Epidermal melanocyte (primary cell): ENCODE results near the gene SCYGR6.
"Not testable (repeated sequence)": the region's sequence is repeated elsewhere in the genome, so short reads cannot be mapped to it uniquely, and the experiment has no call there.

ENCODE experiments used
- DNase-seq: peaks from one replicate; pipeline ENCODE4 v3.0.0; 2011; ENCODE audit warnings: low spot score; ENCODE audit not compliant: insufficient read length

Gene SCYGR6, protein sequence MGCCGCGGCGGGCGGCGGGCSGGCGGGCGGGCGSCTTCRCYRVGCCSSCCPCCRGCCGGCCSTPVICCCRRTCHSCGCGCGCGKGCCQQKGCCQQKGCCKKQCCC

DNA sequence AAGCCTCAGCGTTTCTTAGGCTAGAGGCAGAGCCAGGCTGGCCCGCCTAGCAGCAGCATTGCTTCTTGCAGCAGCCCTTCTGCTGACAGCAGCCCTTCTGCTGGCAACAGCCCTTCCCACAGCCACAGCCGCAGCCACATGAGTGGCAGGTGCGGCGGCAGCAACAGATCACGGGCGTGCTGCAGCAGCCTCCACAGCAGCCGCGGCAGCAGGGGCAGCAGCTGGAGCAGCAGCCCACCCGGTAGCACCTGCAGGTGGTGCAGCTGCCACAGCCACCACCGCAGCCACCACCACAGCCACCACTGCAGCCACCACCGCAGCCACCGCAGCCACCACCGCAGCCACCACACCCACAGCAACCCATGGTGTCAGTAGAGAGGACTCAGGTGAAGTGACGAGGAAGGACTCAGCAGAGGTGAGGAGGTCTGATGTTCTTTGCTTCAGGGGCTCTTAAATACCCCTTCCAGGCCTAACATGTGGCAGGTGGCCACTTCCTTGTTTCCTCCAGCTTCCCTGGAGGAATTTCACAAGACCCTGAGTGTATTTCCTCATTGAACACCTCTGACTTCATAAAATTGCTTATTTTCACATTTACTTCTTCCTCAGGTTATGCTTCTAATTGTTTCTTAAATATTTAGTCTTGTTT, at the start of gene SCYGR6:
SCYGR6 (minus strand) TSS at position 364 of the 646 bp plus-strand sequence; CDS start at position 364, 0 bp downstream.
- DNase-seq: no peak

DNA sequence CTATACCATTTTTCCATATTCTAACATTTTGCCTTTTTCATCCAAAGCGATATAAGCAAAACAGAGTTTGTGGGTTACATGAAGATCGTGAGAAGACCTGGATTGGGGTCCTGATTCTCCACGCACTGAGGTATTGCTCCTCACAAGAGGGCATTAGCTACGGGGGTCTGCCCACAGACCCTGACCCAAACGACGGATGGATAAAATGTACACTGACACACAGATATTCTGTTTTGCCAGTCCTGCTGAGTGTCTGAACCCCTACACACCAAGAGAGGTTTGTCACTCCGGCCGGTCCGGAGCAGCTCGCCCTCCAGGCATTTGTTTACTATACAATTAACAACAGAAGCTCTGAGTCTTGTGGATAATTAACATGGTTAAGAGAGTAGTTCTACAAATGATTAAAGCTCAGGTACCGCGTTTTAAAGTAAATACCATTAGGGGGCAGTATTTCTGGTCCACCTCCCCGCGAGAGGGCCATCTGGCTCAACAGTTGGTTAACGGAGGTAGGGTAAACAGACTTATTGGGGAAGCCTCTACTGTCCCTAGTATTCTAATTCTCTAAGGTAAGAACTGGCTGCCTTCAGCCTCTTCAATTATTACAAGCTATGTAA, 49.6 kb upstream of the SCYGR6 start:
- DNase-seq: no peak

DNA sequence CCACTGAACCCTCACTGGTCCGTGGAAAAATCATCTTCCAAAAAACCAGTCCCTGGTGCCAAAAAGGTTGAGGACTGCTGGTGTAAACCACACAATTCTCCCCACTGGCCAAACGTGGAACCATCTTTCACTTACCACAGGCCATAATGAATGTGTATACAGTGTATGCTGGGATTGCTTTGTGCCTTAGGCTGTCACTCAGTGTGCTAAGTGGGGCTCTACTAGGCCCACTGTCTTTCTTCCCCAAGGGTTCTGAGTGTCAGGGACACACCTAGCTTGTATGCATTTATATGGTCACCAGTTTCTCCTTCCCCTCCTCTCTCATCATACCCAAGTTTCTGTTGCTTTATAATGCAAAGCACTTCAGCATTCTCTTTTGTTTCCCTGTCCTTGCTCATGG, 48.4 kb upstream of the SCYGR6 start:
- no peak for DNase-seq

DNA sequence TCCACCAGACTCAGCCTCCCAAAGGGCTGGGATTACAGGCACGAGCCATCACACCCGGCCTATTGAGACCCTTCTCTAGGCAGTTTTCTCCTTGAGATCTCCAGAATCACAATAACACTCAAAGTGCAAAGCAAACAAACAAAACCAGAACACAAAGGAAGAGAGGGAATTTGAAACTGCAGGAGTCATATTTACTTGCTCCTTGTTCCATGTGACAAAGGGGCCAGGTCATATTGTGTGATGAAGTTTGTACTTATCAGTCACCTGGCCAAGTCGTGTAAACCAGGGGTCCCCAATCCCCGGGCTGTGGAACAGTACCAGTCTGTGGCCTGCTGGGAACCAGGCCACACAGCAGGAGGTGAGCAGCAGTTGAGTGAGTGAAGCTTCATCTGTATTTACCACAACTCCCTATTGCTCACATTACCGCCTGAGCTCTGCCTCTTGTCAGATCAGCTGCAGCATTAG, 47.7 kb upstream of the SCYGR6 start:
- no peak for DNase-seq

DNA sequence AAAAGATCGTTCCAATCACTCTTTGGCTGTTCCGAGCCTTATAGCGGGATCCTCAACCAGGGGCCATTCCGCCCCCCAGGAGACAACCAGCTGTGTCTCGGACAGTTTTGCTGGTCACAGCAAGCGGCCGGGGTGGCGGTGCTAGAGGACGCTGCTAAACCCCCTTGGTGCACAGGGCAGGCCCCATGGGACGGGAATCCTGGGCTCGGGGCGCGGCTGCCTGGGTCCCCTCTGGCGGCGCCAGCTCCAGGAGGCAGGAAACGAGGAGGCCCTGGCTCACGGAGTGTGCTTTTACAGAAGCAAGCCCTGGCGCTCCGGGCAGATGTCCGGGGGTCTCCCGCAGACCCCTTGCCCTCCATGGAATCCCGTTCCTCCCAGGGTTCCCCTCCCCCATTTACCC, 43.3 kb upstream of the SCYGR6 start:
- no peak for DNase-seq

DNA sequence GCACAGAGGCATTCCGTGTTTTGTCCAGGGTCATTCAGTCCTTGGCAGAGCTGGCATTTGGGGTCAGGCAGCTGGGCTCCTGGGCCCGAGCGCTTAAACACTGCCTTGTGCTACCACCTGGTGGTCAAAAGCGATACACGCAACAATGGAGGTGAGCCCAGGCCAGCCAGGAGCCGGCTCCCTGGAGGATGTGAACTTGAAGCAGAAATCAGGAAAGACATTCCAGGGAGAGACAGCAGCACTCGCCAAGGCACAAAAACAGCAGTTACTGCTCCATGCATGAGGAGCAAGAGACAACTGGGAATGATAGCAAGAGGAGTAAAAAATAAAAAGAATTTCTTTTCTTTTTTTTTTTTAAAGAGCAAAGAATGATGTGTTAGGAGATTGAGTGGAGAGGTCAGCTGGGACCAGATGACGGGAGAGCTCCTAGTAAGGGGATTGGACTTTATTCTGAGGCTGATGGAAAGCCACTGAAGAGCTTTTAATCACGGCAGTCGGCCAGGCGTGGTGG, 41.9 kb upstream of the SCYGR6 start:
- DNase-seq: peak; percentile 76

DNA sequence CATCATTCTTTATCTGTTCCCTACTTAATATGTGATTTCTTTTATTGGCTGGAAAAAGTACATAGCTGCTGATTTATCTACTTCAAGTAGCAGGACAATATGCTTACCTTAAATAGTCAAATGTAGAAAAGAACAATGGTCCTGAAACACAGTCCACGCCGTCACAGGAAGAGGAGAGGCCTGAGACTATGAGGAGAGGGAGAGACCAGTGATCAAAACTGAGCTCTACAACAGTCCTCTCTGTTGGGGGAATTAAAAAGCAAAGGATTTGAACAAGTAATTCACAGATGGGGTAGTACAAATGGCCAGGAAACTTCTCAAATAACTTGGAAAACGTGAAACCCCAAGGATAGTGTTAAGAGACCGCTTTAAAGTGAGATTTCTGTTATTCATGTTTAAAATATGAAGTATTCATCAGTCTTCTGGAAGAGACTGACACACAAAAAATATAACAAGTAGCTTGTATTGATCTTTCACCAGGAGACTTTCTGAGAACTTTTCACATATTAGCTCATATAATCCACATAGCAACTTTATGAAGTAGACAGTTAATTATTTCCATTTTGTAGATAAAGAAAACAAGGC, 41.3 kb upstream of the SCYGR6 start:
- no peak for DNase-seq

DNA sequence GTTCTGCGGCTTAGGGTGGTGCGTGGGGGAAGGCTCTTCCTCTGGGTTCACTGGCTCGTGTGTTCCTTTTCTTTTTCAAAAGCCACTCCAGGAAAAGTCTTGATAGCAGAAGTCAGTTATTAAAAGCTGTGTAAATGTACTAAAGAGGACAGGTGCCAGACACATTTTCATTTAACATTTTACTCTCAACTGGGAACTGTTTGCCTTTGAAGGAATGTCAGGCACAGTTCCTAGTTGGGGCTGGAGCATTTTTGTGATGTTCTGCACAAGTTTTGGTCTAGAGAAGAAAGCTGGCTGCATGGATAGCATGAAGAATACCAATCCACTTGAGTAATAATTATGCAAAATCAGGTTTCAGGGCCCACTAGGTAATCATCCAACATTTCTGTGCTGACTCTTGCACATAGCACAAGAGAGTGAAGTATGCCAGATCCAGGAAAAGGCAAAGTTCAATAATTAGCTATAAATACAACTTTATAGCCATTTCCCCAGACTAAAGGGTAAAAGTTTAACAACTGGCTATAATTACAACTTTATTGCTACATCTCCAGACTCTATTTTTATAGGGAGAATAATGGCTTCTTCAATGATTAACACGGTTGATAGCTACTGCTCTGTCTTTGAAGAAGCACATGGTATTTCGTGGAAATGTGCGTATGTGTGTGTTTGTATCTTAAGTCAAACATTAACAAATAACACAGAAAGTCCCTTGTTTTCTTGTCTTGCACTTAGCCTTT, 37.4 kb upstream of the SCYGR6 start:
- DNase-seq: no peak

DNA sequence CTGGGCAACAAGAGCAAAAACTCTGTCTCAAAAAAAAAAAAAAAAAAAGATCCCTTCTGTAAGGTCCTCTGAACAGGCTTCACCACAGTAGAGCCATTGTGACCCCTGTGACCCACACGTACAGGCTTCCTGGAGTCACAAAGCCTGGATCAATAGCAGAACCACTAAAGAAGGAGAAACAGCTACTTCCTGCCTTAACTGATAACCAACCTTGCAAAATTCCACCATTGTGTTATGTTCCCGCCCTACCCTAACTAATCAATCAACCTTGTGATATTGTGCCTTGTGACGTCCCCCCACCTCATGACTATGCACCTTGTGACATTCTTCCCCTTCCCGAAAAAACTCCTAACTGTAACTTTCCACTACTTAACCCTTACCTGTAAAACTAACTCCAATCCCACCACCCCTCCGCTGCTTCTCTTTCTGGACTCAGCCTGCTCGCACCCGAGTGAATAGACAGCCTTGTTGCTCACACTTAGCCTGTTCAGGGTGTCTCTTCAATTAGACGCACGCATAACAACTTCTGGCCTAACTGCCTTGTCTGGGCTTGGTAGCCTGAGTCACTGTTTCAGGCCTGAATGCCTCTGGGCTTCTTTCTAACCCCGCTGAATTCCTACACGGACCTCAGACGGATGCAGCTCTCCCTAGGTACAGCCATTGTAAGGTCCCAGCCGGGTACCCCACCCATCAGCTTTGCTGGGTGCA, 35.0 kb upstream of the SCYGR6 start:
- DNase-seq: no peak

DNA sequence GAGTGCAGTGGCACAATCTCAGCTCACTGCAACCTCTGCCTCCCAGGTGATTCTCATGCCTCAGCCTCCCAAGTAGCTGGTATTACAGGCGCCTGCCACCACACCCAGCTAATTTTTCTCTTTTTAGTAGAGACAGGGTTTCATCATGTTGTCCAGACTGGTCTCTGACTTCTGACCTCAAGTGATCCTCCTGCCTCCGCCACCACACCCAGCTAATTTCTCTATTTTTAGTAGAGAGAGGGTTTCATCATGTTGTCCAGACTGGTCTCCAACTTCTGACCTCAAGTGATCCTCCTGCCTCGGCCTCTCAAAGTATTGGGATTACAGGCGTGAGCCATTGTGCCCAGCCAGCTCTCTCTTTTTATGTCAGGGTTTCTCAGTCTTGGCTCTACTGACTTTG, 31.7 kb upstream of the SCYGR6 start:
- DNase-seq: not testable (repeated sequence)

DNA sequence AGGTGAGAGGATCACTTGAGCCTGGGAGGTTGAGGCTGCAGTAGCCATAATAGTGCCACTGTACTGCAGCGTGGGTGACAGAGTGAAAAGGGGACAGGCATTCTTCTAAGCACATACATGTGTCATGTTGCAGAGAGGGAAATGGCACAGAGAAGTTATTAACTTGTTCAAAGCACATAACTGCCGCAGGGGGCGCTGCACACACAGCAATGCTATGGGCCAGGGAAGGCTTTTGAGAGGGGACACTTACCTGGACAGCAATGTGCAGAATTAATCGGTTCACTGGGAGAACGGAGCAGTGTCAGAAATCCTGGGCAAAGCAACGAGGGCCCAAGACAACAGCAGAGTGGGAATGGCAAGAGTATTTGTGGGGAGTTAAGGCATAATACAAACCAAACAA, 23.5 kb upstream of the SCYGR6 start:
- no peak for DNase-seq

DNA sequence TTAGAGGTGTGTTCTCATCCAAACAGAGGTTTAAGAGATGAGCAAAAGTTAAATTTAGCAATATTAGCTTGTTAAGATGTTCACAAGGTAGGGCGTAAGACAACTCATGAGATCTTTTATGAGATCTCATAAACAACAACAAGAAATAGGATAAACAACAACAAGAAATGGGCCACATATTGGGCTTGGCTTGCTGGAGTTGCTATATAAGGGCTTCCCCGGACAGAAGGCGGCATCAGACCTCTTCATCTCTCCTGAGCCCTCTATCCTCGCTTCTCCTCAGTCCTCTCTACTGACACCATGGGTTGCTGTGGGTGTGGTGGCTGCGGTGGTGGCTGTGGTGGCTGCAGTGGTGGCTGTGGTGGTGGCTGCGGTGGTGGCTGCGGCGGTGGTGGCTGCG, 21.0 kb upstream of the SCYGR6 start, which contains the start of gene SCYGR8:
SCYGR8 (plus strand) TSS at position 301 of the 400 bp plus-strand sequence; CDS start at position 301, 0 bp downstream.
- no peak for DNase-seq

DNA sequence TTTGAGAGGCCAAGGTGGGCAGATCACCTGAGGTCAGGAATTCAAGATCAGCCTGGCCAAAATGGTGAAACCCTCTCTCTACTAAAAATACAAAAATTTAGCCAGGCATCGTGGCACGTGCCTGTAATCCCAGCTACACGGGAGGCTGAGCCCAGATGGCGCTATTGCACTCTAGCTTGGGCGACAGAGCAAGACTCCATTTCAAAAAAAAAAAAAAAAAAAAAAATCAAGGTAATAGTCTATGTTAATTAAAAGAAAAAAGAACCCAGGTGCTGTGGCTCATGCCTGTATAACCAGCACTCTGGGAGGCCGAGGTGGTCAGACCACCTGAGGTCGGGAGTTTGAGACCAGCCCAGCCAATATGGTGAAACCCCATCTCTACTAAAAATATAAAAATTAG, 16.1 kb upstream of the SCYGR6 start:
- DNase-seq: not testable (repeated sequence)

DNA sequence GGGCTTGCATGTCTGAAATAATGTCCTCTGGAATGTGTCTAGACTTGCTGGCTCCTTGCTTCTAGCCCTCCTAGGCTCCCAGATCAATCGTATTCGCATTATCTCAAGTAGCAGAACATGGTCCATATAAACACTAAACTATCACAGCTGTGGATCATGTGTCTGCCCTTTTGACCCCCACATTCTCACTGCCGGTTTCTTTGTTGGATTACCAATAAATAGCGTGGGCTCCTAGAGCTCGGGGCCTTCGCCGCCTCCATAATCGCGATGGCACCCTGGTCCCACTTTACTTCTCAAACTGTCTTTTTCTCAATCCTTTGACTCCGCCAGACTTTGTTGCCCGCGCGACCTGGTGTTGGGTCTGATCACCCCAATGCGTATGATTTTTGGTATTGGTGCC, 14.8 kb upstream of the SCYGR6 start:
- DNase-seq: no peak

DNA sequence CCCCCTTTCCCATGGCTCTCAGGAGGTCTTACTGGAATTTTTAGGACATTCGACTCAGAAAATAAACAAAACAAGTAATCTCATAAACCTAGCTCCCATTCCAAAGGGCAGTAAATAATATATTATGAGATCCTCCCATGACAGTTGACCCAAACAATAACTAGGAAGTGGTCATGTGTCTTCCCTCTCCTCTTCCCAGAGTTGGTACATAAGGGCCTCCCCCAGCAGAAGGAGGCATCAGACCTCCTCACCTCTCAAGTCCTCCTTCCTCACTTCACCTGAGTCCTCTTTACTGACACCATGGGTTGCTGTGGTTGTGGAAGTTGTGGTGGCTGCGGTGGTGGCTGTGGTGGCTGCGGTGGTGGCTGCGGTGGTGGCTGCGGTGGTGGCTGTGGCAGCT, 3.5 kb upstream of the SCYGR6 start, which contains the start of gene SCYGR7:
SCYGR7 (plus strand) TSS at position 301 of the 400 bp plus-strand sequence; CDS start at position 301, 0 bp downstream.
- DNase-seq: no peak

DNA sequence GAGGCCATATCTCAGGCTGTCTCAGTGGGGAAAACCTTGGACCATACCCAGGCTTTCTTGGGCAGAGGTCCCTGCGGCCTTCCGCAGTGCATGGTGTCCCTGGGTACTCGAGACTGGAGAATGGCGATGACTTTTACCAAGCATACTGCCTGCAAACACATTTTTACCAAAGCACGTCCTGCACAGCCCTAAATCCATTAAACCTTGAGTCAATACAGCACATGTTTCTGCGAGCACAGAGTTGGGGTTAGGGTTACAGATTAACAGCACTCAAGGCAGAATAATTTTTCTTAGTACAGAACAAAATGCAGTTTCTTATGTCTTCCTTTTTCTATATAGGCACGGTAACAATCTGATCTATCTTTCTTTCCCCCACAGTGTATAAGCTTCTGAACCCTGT, 1.7 kb downstream of the SCYGR6 start:
- DNase-seq: not testable (repeated sequence)

DNA sequence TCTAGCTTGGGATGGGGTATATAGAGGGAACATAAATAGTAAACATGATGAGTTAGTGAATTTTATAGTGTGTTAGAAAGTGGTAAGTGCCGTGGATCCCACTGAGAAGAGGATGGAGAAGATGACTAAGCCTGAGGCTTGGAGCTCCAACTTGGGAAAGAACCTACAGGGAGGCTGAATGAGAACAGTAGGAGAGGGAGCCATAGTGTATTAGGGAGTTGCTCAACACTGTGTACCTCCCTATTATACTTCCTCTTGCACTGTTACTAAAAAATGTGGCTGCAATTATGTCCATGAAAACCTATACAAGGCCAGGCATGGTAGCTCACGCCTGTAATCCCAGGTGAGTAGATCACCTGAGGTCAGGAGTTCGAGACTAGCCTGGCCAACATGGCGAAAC, 3.9 kb downstream of the SCYGR6 start:
- DNase-seq: no peak

DNA sequence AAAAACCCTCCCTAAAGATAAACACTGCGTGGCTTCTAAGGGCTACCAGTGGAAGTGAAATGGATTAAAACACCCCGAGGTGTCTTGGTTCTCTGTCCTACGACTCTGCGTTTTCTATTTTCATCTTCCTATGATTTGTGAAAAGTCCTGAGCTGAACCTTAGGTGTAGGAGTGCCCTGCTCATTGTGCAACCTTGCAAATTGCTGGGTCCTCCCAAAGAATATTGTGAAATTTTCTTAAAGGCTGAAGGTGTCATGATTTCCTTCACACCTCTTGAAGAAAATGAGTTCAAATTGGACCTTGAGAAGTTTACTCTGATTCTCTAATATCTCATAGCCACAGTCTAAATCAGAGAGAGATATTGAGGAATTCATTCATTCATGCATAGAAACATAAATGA, 4.9 kb downstream of the SCYGR6 start:
- DNase-seq: no peak

DNA sequence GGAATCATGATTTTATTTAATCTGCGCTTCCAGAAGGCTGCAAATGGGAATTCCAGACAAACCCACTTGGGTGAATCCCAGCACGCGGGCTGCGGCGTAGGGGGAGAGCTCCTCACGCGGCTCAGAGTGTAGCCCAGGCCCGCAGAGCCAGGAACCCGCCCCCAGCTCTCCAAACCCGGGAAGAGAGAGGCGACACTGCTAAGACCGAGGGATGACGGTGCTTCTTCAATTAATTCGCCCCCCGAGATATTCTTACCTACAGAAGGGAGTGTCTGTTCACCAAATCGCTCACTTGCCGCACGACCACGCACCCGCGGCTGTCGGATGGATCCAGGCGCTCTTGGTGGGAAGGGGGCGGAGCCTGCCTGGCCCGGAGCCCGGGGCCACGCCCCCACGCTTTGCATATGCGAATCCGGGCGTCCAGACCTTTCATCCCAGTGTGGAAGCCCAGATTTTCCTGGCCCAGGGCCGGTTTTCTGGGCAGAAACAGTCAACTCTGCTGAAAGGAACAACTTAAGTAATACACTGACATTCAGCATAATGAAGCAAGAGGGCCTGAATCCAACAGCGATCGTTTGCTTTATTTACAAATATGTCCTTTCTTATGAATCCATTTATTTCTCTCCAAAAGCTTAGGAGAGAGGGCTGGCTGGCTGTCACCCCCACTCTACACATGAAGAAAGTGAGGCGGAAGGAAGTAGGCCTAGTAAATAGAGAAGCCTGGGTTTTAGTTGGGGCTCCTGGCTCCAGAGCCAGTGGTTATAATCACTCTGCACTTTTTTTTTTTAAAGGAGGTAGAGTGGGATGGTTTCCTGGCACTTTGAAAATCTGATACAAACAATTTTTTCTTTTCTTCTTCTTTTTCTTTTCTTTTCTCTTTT, 6.6 kb downstream of the SCYGR6 start, which contains the start of gene SLC19A3:
SLC19A3 (minus strand) TSS at position 342 of the 881 bp plus-strand sequence. CDS start 15,710 bp downstream, outside the sequence.
- DNase-seq: peak; percentile 68

DNA sequence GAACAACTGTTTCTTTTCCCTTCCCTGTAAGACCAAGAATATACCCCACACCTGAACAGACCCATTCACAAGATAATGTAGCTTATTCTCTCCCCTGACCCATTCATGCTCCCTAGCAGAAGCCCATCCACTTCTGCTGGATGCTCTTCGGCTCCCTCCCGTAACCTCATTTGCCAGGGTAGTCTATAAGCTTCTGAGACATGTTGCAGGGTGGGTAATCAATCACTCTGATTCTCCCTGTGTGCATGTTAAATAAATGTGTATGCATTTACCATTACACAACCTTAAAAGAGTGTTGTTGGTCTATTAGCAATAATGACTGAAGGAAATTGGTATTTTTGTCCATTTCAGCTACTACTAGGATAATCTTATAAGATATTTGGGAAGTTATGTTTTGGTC, 8.1 kb downstream of the SCYGR6 start:
- no peak for DNase-seq
